HepG2 (cell line): ENCODE data around the gene BAHD1. TPM values are rescaled to one million over a fixed set of nuclear protein-coding genes. Genes with fewer than 3 reads are reported as not detected.

Experiments used
- ATAC-seq: fragments of 200-7000 bp; cut with Tn5 transposase; 3 replicates; pipeline ENCODE4 v1.9.1; 2020; ENCODE audit warnings: mild to moderate bottlenecking, moderate library complexity
- BruUV-seq: library from RNA; stranded (reverse); fragments of 400-500 nt; replicated peaks from 2 replicates; lab custom pipeline; 2021; lab: Mats Ljungman, UMichigan
- CTCF ChIA-PET: fragments of 300-600 bp; formaldehyde crosslinking; extraction: SDS; loops from one replicate; lab custom pipeline; 2021; ENCODE audit warnings: low total read pairs, inconsistent platforms, low intra/inter-chr PET ratio; lab: Yijun Ruan, JAX
- POLR2A ChIA-PET: fragments of 350-600 bp; sonication (Branson Sonifier 250); formaldehyde crosslinking; loops from one replicate; lab custom pipeline; 2020; ENCODE audit warnings: antibody characterized with exemption, inconsistent platforms; lab: Yijun Ruan, JAX
- DNase-seq: peaks from one replicate; pipeline ENCODE4 v3.0.0-alpha.2; 2015; ENCODE audit warnings: low spot score
- FAIRE-seq: peaks from 3 replicates; lab custom pipeline; 2011; peaks lifted over from hg19 to GRCh38; lab: Jason Lieb, UNC
- H2AFZ ChIP-seq: one replicate; pipeline ENCODE4 v1.6.1; 2011; ENCODE audit warnings: low read length, inconsistent platforms
- H3K27ac ChIP-seq: fragments of 300-600 bp; 3 replicates; pipeline ENCODE4 v1.8.0; 2011; ENCODE audit warnings: mixed run types, mild to moderate bottlenecking, mixed read lengths, low read length, inconsistent platforms; ENCODE audit not compliant: insufficient read depth; ENCODE audit errors: extremely low read length
- H3K27me3 ChIP-seq, 2 experiments: fragments of 200-600 bp in 1 of 2; 2 replicates in 1 of 2; 3 replicates in 1 of 2; pipeline versions ENCODE4 v1.6.0 to v1.8.0; 2011; ENCODE audit warnings: low read length in 2 of 2, mild to moderate bottlenecking in 2 of 2, moderate library complexity in 2 of 2, inconsistent platforms in 1 of 2; ENCODE audit not compliant: insufficient read depth in 2 of 2, control insufficient read depth in 1 of 2
- H3K36me3 ChIP-seq, 2 experiments: fragments of 200-600 bp in 1 of 2; replicated peaks in 1 of 2; 2 replicates in 1 of 2; 3 replicates in 1 of 2; pipeline versions ENCODE4 v1.5.1 to v1.8.0; 2011; ENCODE audit warnings: low read length in 2 of 2, inconsistent platforms in 1 of 2; ENCODE audit not compliant: insufficient read depth in 2 of 2, control insufficient read depth in 1 of 2
- H3K4me1 ChIP-seq: 2 replicates; pipeline ENCODE4 v1.5.1; 2012; ENCODE audit warnings: low read length, inconsistent platforms; ENCODE audit not compliant: insufficient read depth
- H3K4me2 ChIP-seq: 2 replicates; pipeline ENCODE4 v1.6.0; 2011; ENCODE audit warnings: low read depth, low read length, inconsistent platforms
- H3K4me3 ChIP-seq, 3 experiments: fragments of 200-600 bp in 1 of 3; sonication (generic), shearing (Covaris generic) in 1 of 3; replicated peaks in 1 of 3; 2 replicates each; pipeline ENCODE4 v1.5.1; 2011 to 2016; ENCODE audit warnings: low read length in 3 of 3, inconsistent platforms in 2 of 3, low read depth in 2 of 3, mild to moderate bottlenecking in 2 of 3, control low read depth in 1 of 3, mixed read lengths in 1 of 3; ENCODE audit not compliant: insufficient read depth in 1 of 3
- H3K79me2 ChIP-seq: one replicate; pipeline ENCODE4 v1.6.1; 2011; ENCODE audit warnings: low read length, inconsistent platforms; ENCODE audit not compliant: insufficient read depth
- H3K9ac ChIP-seq: 2 replicates; pipeline ENCODE4 v1.6.0; 2011; ENCODE audit warnings: mild to moderate bottlenecking, low read depth, low read length, inconsistent platforms; ENCODE audit not compliant: insufficient read depth
- H3K9me3 ChIP-seq: 2 replicates; pipeline ENCODE4 v1.5.1; 2012; ENCODE audit warnings: mild to moderate bottlenecking, low read length
- H4K20me1 ChIP-seq: 2 replicates; pipeline ENCODE4 v1.6.0; 2011; ENCODE audit warnings: inconsistent platforms, mild to moderate bottlenecking, low read length, moderate library complexity; ENCODE audit not compliant: insufficient read depth
- BHLHE40 ChIP-seq: IDR thresholded peaks from 2 replicates; pipeline ENCODE4 v1.6.1; 2011; ENCODE audit warnings: low read length, improper control_type of control experiment
- JUND ChIP-seq: sonication (generic); formaldehyde crosslinking; IDR thresholded peaks from 2 replicates; pipeline ENCODE4 v1.8.0; 2022; ENCODE audit warnings: mild to moderate bottlenecking, missing genetic modification reagents
- POGZ ChIP-seq: sonication (generic); formaldehyde crosslinking; IDR thresholded peaks from 2 replicates; pipeline ENCODE4 v1.4.0; 2020; ENCODE audit warnings: mild to moderate bottlenecking, missing genetic modification reagents
- RXRA ChIP-seq: sonication (generic); formaldehyde crosslinking; IDR thresholded peaks from 2 replicates; pipeline ENCODE4 v1.5.1; 2020; ENCODE audit warnings: missing genetic modification reagents
- SMARCC2 ChIP-seq: fragments of 450-650 bp; IDR thresholded peaks from 2 replicates; pipeline ENCODE4 v1.6.1; 2017; ENCODE audit warnings: antibody characterized with exemption, mild to moderate bottlenecking
- STAT5B ChIP-seq: sonication (generic); formaldehyde crosslinking; IDR thresholded peaks from 2 replicates; pipeline ENCODE4 v1.4.0; 2020; ENCODE audit warnings: missing genetic modification reagents
- WIZ ChIP-seq: sonication (generic); formaldehyde crosslinking; IDR thresholded peaks from 2 replicates; pipeline ENCODE4 v1.5.1; 2020; ENCODE audit warnings: mild to moderate bottlenecking, missing genetic modification reagents
- ZC3H13 ChIP-seq: sonication (generic); formaldehyde crosslinking; IDR thresholded peaks from 2 replicates; pipeline ENCODE4 v1.8.1; 2023; ENCODE audit warnings: mild to moderate bottlenecking, missing genetic modification reagents, moderate library complexity
- ZFP36 ChIP-seq: fragments of 150-350 bp; IDR thresholded peaks from 2 replicates; pipeline ENCODE4 v1.6.1; 2018; ENCODE audit warnings: borderline replicate concordance, low read length, low read depth; ENCODE audit not compliant: partially characterized antibody
- ZNF326 ChIP-seq: sonication (generic); formaldehyde crosslinking; IDR thresholded peaks from 2 replicates; pipeline ENCODE4 v1.4.0; 2020; ENCODE audit warnings: missing genetic modification reagents, borderline replicate concordance
- ZNF598 ChIP-seq: sonication (generic); formaldehyde crosslinking; IDR thresholded peaks from 2 replicates; pipeline ENCODE4 v1.5.1; 2020; ENCODE audit warnings: mild to moderate bottlenecking, missing genetic modification reagents, borderline replicate concordance
- ZNF720 ChIP-seq: sonication (generic); formaldehyde crosslinking; IDR thresholded peaks from 2 replicates; pipeline ENCODE4 v1.4.0; 2020; ENCODE audit warnings: missing genetic modification reagents
- WGBS: methylation state at CpG from one replicate; pipeline ENCODE4 v1.1.6; 2017; ENCODE audit warnings: low lambda C conversion rate; 5-methylcytosine and 5-hydroxymethylcytosine counted together
- in situ Hi-C: cut with HindIII; loops from 2 replicates; pipeline ENCODE4 v1.10.0; 2017; ENCODE audit warnings: low pct_unique_long_range_greater_than_20kb; ENCODE audit not compliant: extremely low pct_ligation_motif_present
- intact Hi-C: fragments of 100-400 bp; cut with micrococcal nuclease; formaldehyde crosslinking; loops from one replicate; pipeline ENCODE4 v1.10.0; 2022; ENCODE audit not compliant: unreplicated experiment
- polyA plus RNA-seq, 8 experiments: library from polyadenylated mRNA; depleted of rRNA in 3 of 8; stranded (reverse) in 7 of 8; unstranded in 1 of 8; fragments of >200 nt; fragmentation: Illumina TruSeq in 4 of 8; extraction: Trizol in 4 of 8; gene quantifications; 2 replicates each; pipeline versions ENCODE4 v1.2.1 to v1.2.3, GENCODE V29; 2011 to 2016; ENCODE audit warnings: low read depth in 4 of 8, missing spikeins in 1 of 8, mixed read lengths in 1 of 8; ENCODE audit not compliant: insufficient read depth in 1 of 8
- total RNA-seq, 5 experiments: library from RNA; depleted of rRNA; stranded (reverse); fragments of >200 nt; fragmentation: Illumina TruSeq; extraction: Trizol; gene quantifications; 2 replicates each; pipeline ENCODE4 v1.2.3, GENCODE V29; 2016; ENCODE audit warnings: low read depth in 1 of 5
- TF ChIP-seq, protein P1 (sequence below): IDR thresholded peaks from 2 replicates; pipeline ENCODE4 v1.6.1; 2016; ENCODE audit warnings: low read depth, borderline replicate concordance
- TF ChIP-seq, protein P2 (sequence below): sonication (generic); formaldehyde crosslinking; IDR thresholded peaks from 2 replicates; pipeline ENCODE4 v1.4.0; 2020; ENCODE audit warnings: missing genetic modification reagents

The BAHD1 gene
- total and polyA plus RNA-seq, 2 of the 13 experiments (the other 11 are each of a cell fraction or from before 2014, with no cell fraction given), result 3.3 to 8.7 TPM

DNA sequence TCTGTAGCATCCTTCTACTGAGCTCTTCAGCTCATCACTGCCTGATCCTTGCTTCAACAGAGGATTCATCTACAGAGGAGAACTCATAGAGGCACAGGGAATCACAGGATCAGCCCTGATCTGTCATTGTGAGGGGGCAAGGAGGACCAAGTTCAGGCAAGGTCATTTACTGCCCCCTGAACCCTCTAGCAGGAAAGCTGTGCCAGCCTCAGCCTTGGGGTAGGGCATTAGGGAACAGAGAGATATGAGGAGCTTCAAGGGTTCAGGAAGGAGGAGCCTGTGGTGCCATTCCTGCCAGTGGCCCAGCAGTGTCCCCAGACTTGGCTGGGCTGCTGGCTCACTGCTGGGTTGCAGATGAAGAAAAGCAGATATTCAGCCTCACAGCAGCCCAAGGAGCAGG lies 38.3 kb downstream of the BAHD1 start:
- TF ChIP-seq ZNF720 (CRISPR knock-in tag) (no peak), SMARCC2 (no peak), ZNF598 (CRISPR knock-in tag) (no peak), BHLHE40 (no peak), JUND (CRISPR knock-in tag) (no peak), STAT5B (CRISPR knock-in tag) (no peak)
- ATAC-seq, result no peak
- Histone ChIP-seq H3K9ac (no peak overlapping the region), H4K20me1 (no peaks in the 10 kb centered on the region), H3K27me3 (peaks cover 1 to 28% of the 10 kb centered on the region in 2 experiments; a peak in 3 of 5 replicates), H3K79me2 (no peaks in the 10 kb centered on the region), H2AFZ (no peak overlapping the region), H3K4me1 (0 out of 2 replicates have a peak, but pooled peaks cover 16% of the 10 kb centered on the region), H3K9me3 (no peaks in the 10 kb centered on the region), H3K4me3 (no peak overlapping the region), H3K4me2 (no peak overlapping the region), H3K27ac (no peak overlapping the region), H3K36me3 (no peaks in the 10 kb centered on the region)
- FAIRE-seq, result no peak
- POLR2A ChIA-PET, result no interaction called here
- in situ Hi-C loops (no loop called here), intact Hi-C loops (no loop called here)
- CTCF ChIA-PET, result no interaction called here
- DNase-seq, result no peak
- no TSS peak for BruUV-seq

DNA sequence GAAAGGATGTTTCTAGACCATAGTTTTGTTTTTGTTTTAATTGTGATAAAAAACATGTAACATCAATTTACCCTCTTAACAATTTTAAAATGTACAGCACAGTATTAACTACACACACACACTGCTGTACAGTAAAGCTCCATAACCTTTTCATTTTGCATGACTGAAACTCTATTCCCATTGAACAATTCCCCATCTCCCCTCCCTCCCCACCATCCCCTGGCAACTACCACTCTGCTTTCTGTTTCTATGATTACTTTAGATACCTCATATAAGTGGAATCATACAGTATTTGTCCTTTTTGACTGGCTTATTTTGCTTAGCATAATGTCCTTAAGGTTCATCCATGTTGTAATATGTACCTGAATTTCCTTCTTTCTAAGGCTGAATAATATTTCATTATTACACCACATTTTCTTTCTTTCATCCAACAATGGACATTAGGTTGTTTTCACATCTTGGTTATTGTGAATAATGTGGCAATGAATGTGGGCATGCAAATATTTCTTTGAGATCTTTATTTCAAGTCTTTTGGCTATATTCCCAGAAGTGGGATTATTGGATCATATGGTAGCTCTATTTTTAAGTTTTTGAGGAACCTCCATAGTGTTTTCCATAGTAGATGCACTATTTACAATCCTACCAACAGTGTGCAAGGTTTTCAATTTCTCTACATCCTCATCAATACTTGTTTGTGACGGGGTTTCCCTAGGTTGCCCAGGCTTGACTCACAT lies 40.8 kb downstream of the BAHD1 start:
- peaks cover 1 to 21% of the 10 kb centered on the region in 2 experiments; a peak in 4 of 5 replicates for H3K27me3 ChIP-seq
- H3K27ac ChIP-seq, result no peak overlapping the region
- H3K4me1 ChIP-seq, result 0 out of 2 replicates have a peak, but pooled peaks cover 7% of the 10 kb centered on the region
- CTCF ChIA-PET, result no interaction called here
- no TSS peak for BruUV-seq
- no peak for DNase-seq
- H3K36me3 ChIP-seq, result no peaks in the 10 kb centered on the region
- no peaks in the 10 kb centered on the region for H3K79me2 ChIP-seq
- ATAC-seq, result no peak
- no peak for FAIRE-seq
- H3K9ac ChIP-seq, result no peak overlapping the region
- H3K4me2 ChIP-seq, result no peak overlapping the region
- in situ Hi-C loops, result no loop called here
- no peaks in the 10 kb centered on the region for H3K9me3 ChIP-seq
- intact Hi-C loops, result no loop called here
- no peak overlapping the region for H3K4me3 ChIP-seq
- TF ChIP-seq WIZ (CRISPR knock-in tag) (no peak), POGZ (CRISPR knock-in tag) (no peak), ZNF326 (CRISPR knock-in tag) (no peak), ZFP36 (no peak), ZC3H13 (CRISPR knock-in tag) (no peak), RXRA (CRISPR knock-in tag) (no peak)
- TF ChIP-seq, protein P1, sequence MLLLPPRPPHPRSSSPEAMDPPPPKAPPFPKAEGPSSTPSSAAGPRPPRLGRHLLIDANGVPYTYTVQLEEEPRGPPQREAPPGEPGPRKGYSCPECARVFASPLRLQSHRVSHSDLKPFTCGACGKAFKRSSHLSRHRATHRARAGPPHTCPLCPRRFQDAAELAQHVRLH, result no peak
- TF ChIP-seq, protein P2, sequence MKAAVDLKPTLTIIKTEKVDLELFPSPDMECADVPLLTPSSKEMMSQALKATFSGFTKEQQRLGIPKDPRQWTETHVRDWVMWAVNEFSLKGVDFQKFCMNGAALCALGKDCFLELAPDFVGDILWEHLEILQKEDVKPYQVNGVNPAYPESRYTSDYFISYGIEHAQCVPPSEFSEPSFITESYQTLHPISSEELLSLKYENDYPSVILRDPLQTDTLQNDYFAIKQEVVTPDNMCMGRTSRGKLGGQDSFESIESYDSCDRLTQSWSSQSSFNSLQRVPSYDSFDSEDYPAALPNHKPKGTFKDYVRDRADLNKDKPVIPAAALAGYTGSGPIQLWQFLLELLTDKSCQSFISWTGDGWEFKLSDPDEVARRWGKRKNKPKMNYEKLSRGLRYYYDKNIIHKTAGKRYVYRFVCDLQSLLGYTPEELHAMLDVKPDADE (CRISPR knock-in tag), result no peak
- TF ChIP-seq, all 625 proteins: peak for 0
- no peak overlapping the region for H2AFZ ChIP-seq
- no peaks in the 10 kb centered on the region for H4K20me1 ChIP-seq
- 7% methylated on average over 1 of the region's 1 CpG for WGBS
- POLR2A ChIA-PET, result no interaction called here
